Gastrocnemius medialis (tissue), 4 donors: Measurements from ENCODE around the gene CCBE1.

Experiments used
- POLR2A ChIP-seq, 2 donors: fragments of 450-650 bp; IDR thresholded peaks; one replicate each; pipeline ENCODE4 v1.6.1; 2017; ENCODE audit warnings: antibody characterized with exemption in 2 of 2, mild to moderate bottlenecking in 2 of 2, moderate library complexity in 2 of 2
- TF ChIP-seq, protein P1 (sequence below), 5 experiments: fragments of 450-650 bp in 3 of 5; fragments of 200-600 bp in 2 of 5; sonication (generic) in 2 of 5; IDR thresholded peaks in 4 of 5; conservative IDR thresholded peaks in 1 of 5; 1 replicate in 4 of 5; 2 replicates in 1 of 5; pipeline ENCODE4 v1.5.1; 2016 to 2019; ENCODE audit warnings: antibody characterized with exemption in 5 of 5, mild to moderate bottlenecking in 3 of 5, moderate library complexity in 3 of 5

DNA sequence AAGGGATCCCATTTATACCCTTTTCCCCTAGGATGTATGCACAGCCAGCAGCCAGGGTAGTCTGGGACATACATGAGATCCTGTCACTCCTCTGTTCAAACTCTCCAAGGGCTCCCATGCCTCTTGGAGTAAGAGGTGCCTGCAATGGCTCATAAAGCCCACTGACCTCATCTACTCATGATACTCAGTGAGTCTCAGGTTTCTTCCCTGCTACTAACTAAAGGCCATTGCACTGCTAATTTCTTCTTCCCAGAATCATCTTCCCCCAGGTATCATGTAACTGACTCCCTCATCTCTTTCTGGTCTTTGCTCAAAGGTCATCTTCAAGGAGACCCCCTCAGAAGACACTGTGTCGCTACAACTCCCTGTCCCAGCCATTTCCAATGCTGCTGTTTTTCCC is 68.2 kb downstream of the CCBE1 start:
- TF ChIP-seq, protein P1, sequence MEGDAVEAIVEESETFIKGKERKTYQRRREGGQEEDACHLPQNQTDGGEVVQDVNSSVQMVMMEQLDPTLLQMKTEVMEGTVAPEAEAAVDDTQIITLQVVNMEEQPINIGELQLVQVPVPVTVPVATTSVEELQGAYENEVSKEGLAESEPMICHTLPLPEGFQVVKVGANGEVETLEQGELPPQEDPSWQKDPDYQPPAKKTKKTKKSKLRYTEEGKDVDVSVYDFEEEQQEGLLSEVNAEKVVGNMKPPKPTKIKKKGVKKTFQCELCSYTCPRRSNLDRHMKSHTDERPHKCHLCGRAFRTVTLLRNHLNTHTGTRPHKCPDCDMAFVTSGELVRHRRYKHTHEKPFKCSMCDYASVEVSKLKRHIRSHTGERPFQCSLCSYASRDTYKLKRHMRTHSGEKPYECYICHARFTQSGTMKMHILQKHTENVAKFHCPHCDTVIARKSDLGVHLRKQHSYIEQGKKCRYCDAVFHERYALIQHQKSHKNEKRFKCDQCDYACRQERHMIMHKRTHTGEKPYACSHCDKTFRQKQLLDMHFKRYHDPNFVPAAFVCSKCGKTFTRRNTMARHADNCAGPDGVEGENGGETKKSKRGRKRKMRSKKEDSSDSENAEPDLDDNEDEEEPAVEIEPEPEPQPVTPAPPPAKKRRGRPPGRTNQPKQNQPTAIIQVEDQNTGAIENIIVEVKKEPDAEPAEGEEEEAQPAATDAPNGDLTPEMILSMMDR (IDR thresholded peaks at IDR 0.05 in 4 of 5, conservative IDR thresholded peaks at IDR 0.05 in 1 of 5) = no peak
- TF ChIP-seq POLR2A (IDR thresholded peaks at IDR 0.05) = no peak
